Measurements from ENCODE around the gene RUFY1. TPM values are rescaled to one million over a fixed set of nuclear protein-coding genes. Genes with fewer than 3 reads are reported as not detected.

The RUFY1 gene
- polyA plus RNA-seq, 1 of the 3 experiments (the other 2 are of a cell fraction): 30.3 TPM

DNA sequence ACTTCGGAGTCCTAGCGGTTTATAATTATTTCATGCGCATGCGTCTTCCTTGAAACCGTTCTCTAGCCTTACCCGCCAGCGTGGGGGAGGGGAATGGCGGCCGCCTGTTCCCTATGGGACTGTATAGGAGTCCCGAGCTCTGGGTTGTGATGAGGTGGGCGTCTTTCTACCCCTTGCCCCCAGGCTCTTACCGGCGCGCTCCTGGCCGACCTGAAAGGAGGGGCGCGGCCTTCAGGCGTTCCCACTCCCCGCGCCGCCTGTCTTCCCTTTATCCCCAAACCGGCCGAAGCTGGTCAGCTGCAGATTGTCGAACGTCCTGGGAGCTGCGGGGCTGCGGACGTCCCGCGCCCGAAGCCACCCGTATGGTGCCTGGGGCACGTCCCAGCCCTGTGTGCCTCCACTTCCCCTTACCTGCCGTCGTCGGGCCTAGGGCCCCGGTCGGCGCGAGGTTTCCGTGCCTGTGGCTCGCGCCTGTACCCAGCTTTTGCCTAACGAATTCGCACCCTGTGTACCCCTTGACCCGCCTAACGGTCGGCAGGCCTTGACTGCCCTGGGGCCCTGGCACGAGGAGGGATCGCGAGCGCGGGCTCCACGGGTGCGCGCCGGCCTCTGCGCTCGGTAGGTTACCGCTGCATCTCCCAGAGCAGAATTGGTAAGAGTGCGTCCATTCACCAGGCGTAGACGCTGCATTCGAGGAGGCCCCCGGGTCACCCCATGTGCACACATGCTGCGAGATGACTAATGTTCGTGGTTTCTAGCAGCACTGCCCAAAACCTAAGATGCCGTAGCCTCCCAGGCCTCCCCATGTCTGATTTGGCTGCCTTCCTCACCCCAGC, 73.8 kb downstream of the RUFY1 start (continued):
- TF ChIP-seq CTCF (IDR thresholded peaks at IDR 0.05) (no peak), CHD2 (IDR thresholded peaks at IDR 0.05; ENCODE audit: low read length, partially characterized antibody) (peak; percentile 88), YY1 (IDR thresholded peaks at IDR 0.05; ENCODE audit: low read depth) (peak; percentile 88), FOXJ3 (CRISPR knock-in tag; IDR thresholded peaks at IDR 0.05) (no peak), GABPA (IDR thresholded peaks at IDR 0.05; ENCODE audit: low read depth) (no peak), NFIC (IDR thresholded peaks at IDR 0.05; ENCODE audit: borderline replicate concordance) (no peak), FOSL2 (IDR thresholded peaks at IDR 0.05; ENCODE audit: borderline replicate concordance, low read depth) (peak; percentile 54; the same call in 1 of the 2 replicates), GATA2 (CRISPR knock-in tag; IDR thresholded peaks at IDR 0.05) (no peak), ELF1 (IDR thresholded peaks at IDR 0.05) (no peak), PBX3 (IDR thresholded peaks at IDR 0.05) (no peak), TAF1 (IDR thresholded peaks at IDR 0.05; ENCODE audit: borderline replicate concordance, low read depth, low read length) (no peak; the same call in 1 of the 2 replicates), TCF12 (IDR thresholded peaks at IDR 0.05) (peak; percentile 60; the same call in 1 of the 2 replicates)
- TF ChIP-seq, protein P1, sequence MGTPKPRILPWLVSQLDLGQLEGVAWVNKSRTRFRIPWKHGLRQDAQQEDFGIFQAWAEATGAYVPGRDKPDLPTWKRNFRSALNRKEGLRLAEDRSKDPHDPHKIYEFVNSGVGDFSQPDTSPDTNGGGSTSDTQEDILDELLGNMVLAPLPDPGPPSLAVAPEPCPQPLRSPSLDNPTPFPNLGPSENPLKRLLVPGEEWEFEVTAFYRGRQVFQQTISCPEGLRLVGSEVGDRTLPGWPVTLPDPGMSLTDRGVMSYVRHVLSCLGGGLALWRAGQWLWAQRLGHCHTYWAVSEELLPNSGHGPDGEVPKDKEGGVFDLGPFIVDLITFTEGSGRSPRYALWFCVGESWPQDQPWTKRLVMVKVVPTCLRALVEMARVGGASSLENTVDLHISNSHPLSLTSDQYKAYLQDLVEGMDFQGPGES (IDR thresholded peaks at IDR 0.05; ENCODE audit: low read depth, low read length): no peak
- TF ChIP-seq, protein P2, sequence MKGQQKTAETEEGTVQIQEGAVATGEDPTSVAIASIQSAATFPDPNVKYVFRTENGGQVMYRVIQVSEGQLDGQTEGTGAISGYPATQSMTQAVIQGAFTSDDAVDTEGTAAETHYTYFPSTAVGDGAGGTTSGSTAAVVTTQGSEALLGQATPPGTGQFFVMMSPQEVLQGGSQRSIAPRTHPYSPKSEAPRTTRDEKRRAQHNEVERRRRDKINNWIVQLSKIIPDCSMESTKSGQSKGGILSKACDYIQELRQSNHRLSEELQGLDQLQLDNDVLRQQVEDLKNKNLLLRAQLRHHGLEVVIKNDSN (IDR thresholded peaks at IDR 0.05; ENCODE audit: borderline replicate concordance, low read depth): no peak

GRCh38 chr5:179624841-179625271, 74.5 kb downstream of the RUFY1 start:
- H3K9ac ChIP-seq: no peak overlapping the region
- POLR2A ChIA-PET: interaction anchor here (0.6 kb wide), 1 partner anchor 53 kb away, joined by 3 read pairs; no protein-coding TSS in a partner anchor
- TF ChIP-seq POLR2AphosphoS5 (IDR thresholded peaks at IDR 0.05; ENCODE audit: low read depth, low read length) (no peak), GATA2 (CRISPR knock-in tag; IDR thresholded peaks at IDR 0.05) (no peak), MEF2A (IDR thresholded peaks at IDR 0.05; ENCODE audit: borderline replicate concordance, low read depth) (no peak), RFX5 (IDR thresholded peaks at IDR 0.05; ENCODE audit: low read length) (no peak), FOXJ3 (CRISPR knock-in tag; IDR thresholded peaks at IDR 0.05) (no peak), RCOR1 (IDR thresholded peaks at IDR 0.05; ENCODE audit: low read length) (no peak), TCF12 (IDR thresholded peaks at IDR 0.05) (no peak), NFIC (IDR thresholded peaks at IDR 0.05; ENCODE audit: borderline replicate concordance) (no peak), GABPA (IDR thresholded peaks at IDR 0.05; ENCODE audit: low read depth) (no peak), MAX (IDR thresholded peaks at IDR 0.05; ENCODE audit: low read depth) (no peak)
- TF ChIP-seq, protein P2 (IDR thresholded peaks at IDR 0.05; ENCODE audit: borderline replicate concordance, low read depth): no peak
- TF ChIP-seq, protein P3, sequence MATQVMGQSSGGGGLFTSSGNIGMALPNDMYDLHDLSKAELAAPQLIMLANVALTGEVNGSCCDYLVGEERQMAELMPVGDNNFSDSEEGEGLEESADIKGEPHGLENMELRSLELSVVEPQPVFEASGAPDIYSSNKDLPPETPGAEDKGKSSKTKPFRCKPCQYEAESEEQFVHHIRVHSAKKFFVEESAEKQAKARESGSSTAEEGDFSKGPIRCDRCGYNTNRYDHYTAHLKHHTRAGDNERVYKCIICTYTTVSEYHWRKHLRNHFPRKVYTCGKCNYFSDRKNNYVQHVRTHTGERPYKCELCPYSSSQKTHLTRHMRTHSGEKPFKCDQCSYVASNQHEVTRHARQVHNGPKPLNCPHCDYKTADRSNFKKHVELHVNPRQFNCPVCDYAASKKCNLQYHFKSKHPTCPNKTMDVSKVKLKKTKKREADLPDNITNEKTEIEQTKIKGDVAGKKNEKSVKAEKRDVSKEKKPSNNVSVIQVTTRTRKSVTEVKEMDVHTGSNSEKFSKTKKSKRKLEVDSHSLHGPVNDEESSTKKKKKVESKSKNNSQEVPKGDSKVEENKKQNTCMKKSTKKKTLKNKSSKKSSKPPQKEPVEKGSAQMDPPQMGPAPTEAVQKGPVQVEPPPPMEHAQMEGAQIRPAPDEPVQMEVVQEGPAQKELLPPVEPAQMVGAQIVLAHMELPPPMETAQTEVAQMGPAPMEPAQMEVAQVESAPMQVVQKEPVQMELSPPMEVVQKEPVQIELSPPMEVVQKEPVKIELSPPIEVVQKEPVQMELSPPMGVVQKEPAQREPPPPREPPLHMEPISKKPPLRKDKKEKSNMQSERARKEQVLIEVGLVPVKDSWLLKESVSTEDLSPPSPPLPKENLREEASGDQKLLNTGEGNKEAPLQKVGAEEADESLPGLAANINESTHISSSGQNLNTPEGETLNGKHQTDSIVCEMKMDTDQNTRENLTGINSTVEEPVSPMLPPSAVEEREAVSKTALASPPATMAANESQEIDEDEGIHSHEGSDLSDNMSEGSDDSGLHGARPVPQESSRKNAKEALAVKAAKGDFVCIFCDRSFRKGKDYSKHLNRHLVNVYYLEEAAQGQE (IDR thresholded peaks at IDR 0.05; ENCODE audit: low read depth, low read length): no peak

More at GRCh38 chr5:179624841-179625271, 74.5 kb downstream of the RUFY1 start:
- 87% methylated on average over 9 of the region's 9 CpGs for WGBS (ENCODE audit: low lambda C conversion rate)
- no peak for DNase-seq
- H3K79me2 ChIP-seq (ENCODE audit: insufficient read depth): peaks cover 41% of the 10 kb centered on the region
- peaks cover 24 to 31% of the 10 kb centered on the region in 2 experiments for H3K36me3 ChIP-seq (replicated peaks in 1 of 2; ENCODE audit: control insufficient read depth in 1 of 2, insufficient read depth in 2 of 2, low read length in 1 of 2)
- H3K27me3 ChIP-seq (ENCODE audit: insufficient read depth): no peaks in the 10 kb centered on the region
- H2AFZ ChIP-seq (ENCODE audit: low read depth): no peak overlapping the region
- H4K20me1 ChIP-seq (ENCODE audit: insufficient read depth): peaks cover 33% of the 10 kb centered on the region
- H3K4me2 ChIP-seq: peak overlapping the region; percentile 95
- peaks cover 12 to 17% of the 10 kb centered on the region in 2 experiments; a peak in 3 of 4 replicates for H3K4me1 ChIP-seq (ENCODE audit: control insufficient read depth in 1 of 2, insufficient read depth in 2 of 2, low read depth in 1 of 2, low read length in 1 of 2)
- no peaks in the 10 kb centered on the region for H3K9me2 ChIP-seq
- H3F3A ChIP-seq (replicated peaks; ENCODE audit: insufficient read depth): peaks cover 22% of the 10 kb centered on the region
- CTCF ChIA-PET: no interaction called here
- no peaks in the 10 kb centered on the region for H3K9me3 ChIP-seq
- H3K4me3 ChIP-seq (ENCODE audit: low read depth in 2 of 2, low read length in 1 of 2): no peak overlapping the region
- H3K27ac ChIP-seq (ENCODE audit: low read depth in 2 of 2, low read length in 1 of 2): peak overlapping the region; percentile 95 to 97; a peak in 3 of 4 replicates
